ENCODE results near the gene SUN1.
A peak's percentile ranks its signal among the peaks of the same experiment; 100 is the strongest.
"Not testable (repeated sequence)": the region's sequence is repeated elsewhere in the genome, so short reads cannot be mapped to it uniquely, and the experiment has no call there.

The SUN1 gene

DNA sequence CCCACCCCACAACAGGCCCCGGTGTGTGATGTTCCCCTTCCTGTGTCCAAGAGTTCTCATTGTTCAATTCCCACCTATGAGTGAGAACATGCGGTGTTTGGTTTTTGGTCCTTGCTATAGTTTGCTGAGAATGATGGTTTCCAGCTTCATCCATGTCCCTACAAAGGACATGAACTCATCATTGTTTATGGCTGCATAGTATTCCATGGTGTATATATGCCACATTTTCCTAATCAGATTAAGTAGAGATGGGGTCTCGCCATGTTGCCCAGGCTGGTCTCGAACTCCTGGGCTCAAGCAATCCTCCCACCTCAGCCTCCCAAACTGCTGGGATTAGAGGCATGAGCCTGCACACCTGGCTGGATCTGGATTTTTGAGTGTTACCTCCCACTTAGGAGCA is 28.5 kb upstream of the SUN1 start:
- not testable (repeated sequence) for DNase-seq

DNA sequence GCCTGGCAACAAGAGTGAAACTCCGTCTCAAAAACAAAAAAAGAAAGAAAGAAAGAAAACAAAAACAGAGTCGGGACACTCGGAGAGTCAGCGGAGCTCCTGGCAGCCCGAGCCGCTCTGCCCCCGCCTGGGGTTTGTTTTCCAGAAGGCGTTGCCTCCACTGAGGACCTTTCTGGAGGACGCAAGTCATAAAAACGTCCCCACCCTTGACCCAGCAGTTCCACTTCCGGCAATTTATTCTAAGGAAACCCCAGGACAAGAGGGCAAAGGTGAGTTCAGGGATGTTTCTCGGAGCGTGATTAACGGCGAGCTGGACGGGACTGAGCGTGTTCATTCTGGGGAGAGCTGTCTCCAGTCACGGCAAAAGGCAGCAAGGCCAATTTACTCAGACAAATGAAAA is 27.0 kb upstream of the SUN1 start:
- no peak for DNase-seq

DNA sequence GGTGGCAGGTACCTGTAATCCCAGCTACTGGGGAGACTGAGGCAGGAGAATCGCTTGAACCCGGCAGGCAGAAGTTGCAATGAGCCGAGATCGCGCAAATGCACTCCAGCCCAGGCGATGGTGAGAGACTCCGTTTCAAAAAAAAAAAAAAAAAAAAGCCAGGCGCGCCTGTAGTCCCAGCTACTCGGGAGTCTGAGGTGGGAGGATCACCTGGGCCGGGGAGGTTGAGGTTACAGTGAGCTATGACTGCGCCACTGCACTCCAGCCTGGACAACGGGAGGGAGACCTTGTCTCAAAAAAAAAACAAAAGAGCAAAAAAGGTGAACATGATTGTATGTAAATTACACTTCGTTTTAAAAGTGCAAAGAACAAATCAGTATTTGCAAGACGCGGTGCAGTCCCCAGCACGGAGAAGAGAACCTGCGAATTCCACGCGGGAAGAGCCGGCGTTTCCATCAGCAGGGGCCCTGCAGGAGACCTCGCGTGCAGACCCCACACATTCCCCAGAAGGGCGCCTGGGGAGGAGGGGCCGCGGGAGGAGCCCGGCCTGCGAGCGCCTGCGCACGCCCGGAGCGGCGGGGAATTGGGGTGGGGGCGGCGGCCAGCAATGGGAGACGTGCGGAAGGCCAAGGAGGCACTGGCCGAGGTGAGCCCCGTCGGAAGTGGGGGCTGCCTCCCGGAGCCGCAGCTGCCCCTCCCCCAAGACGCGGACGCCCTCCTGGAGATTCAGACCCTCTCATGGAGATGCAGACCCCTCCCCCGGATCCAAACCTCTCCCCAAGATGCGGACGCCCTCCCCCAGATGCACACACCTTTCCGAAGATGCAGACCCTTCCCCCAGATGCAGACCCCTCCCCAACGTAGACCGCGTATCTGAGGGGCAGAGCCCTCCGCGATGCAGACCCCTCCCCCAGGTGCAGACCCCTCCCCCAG is 16.7 kb upstream of the SUN1 start:
- peak; percentile 36 to 75 for DNase-seq

DNA sequence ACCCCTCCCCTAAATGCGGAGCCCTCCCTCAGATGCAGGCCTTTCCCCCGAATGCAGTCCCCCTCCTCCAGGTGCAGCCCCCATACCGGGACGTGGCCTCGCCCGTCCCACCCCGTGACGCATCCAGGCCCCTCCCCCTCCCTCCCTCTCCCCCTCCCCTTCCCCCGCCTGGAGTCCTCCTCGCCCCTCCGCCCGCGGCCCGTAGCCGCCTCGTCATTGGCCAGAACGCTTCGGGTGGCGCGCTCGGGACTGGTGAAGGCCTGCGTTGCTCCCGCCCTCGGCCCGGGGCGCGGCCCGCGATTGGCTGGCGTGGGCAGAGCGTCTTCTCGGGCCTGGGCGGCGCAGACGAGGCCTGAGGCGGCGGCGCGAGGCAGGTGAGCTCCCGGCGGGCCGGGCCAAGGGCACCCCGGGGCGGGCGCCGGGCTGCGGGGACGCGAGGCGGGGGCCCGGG is 16.0 kb upstream of the SUN1 start:
- peak; percentile 94 to 99 for DNase-seq

DNA sequence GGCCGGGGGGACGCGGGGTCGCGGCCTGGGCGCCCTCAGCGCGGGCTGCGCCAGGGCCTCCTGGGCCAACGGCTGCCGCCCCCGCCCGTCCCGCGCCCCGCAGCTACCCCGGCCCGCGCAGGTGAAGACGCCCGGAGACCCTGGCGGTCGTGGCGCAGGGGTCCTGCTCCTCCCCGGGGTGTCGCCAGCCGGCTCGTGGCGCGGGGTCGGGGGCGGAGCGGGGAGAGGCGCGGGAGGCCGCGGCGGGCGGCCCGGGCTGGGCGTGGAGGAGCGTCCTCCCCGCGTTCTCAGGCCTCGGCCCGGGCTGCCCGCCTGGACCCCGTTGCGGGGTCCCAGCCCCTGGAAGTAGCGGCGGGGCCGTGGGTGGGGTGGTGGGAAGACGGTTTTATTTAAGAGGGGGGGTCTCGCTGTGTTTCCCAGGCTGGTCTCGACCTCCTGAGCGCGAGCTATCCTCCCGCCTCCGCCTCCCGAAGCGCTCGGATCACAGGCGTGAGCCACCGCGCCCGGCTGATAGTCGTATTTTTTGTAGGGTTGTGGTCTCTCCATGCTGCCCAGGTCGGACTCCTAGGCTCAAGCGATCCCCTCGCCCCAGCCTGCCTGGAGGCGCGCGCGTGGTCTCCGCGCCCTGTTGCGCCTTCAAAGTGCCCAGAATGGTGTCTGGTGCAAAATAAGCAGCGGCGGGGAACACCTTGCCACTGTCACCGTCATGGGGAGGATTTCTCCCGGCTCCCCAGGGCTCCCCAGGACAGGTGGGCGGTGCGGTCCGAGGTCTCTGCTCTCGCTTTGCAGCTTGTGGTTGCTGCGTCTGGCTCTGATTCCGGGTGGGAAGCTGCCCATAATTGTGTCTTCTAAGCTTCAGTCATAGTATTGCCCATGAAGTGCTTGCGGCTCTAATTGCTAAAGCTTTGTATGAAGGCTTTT is 15.3 kb upstream of the SUN1 start:
- DNase-seq, result peak; percentile 55 to 67

DNA sequence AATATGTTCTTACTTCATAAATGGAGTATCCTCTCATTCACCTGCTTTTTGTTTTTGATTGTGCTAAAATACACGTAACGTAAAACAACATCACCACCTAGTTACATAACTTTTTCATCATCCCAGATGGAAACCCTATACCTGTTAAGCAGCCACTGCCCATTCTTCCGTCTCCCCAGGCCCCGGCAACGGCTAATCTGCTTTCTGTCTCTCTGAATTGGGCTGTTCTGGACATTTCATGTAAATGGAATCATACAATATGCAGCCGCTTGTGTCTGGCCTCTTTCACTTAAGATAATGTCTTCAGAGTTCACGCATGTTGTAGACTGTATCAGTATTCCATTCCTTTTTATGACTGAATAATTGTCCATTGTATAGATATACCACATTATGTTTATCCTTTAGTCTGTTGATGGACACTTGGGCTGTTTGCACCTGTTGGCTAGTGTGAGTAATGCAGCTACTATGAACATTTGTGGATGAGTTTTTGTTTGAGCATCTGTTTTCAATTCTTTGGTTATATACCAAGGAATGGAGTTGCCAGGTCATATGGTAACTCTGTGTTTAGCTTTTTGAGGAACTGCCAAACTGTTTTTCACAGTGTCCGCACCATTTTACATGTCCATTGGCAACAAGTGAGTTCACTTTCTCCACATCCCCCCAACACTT is 14.1 kb upstream of the SUN1 start:
- peak in 1 of 2 experiments; percentile 26 for DNase-seq

DNA sequence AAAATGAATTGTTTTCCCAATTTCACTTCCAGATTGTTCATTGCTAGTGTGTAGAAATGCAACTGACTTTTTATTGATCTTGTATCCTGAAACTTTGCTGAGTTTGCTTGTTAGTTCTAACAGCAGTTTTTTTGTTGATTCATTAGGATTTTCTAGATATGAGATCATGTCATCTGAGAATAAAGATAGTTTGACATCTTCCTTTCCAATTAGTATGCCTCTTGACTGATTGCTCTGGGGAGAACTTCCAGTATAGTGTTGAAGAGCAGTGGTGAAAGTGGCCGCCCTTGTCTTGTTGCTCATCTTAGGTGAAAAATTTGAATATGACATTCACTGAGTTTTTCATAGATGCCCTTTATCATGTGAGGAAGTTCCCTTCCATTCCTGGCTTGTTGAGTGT is 11.9 kb upstream of the SUN1 start:
- no peak for DNase-seq

DNA sequence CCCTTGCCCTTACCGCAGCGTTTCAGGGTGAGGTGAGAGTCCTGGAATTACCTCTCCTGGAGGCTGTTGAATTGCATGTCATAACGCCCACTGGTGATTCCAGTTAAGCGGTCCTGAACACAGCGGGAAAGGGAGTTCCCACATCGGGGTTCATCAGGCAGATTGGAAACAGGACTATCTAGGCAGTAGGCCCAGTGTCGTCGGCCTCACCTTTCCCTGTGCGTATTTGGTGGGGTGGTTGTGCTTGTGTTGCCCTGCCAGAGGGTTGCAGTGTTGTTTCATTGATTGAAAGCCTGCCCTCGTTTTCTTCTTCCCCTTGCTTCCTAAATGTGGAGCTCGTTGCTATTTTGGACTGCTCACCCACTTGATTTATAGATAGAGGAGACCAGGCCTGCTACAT is 10.6 kb upstream of the SUN1 start:
- no peak for DNase-seq

DNA sequence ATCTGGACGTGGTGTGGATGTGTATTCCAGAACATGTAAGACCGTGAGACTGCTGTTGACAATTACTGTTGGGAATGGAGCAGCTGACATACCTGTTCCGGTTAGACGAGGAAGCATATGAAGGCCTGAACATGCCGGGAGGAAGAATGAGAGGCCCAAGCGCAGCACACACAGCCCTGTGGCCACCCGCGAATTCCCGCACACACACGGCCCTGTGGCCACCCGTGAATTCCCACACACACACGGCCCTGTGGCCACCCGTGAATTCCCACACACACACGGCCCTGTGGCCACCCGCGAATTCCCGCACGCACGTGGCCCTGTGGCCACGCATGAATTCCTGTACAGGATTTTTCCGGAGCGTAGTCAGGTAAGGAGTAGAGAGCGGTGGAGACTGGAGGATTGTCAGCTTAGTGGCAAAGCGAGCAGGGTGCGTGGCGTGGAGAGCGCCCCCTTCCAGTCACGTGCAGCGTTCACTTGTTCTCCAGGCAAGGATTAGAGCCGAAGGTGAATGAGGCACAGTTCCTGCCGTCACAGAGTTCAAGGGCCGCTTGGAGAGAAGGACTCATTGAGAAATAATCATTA is 9.5 kb upstream of the SUN1 start:
- no peak for DNase-seq

DNA sequence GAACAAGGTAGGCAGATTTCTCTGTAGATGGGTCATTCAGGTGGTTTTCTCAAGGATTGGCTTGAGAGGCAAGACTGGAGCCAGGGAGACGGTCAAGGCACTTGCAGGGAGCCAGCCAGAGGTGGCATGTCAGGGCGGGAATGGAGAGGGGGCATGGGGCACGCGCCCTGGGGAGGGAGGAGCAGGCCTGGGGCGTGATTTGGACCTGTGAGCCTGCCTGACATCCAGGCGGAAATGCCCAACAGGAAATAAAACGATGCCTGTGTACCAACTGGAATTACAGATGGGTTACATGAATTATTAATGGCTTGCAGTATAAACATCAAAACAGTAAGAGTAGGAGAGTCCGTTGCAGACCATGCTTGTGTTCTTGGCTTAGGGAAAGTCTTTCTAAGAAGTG is 8.6 kb upstream of the SUN1 start:
- DNase-seq, result no peak

DNA sequence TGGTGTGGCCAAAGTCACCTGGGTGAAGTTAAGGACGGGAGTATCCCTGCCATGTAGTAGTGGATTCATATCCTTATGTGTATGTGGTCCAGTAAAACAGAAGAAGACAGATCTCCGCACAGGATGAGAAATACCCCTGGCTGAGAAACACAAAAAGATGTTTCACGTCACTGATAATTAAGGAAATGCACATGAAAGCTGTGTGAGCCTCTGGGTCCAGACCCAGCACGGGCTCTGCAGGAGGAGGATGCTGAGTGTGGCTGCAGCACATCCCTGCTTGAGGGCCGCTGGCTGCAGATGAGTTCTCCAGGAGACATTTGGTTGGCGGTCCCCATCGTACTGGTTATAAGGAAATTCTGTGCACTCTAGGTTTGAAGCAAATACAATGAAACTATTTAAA is 8.2 kb upstream of the SUN1 start:
- no peak for DNase-seq

DNA sequence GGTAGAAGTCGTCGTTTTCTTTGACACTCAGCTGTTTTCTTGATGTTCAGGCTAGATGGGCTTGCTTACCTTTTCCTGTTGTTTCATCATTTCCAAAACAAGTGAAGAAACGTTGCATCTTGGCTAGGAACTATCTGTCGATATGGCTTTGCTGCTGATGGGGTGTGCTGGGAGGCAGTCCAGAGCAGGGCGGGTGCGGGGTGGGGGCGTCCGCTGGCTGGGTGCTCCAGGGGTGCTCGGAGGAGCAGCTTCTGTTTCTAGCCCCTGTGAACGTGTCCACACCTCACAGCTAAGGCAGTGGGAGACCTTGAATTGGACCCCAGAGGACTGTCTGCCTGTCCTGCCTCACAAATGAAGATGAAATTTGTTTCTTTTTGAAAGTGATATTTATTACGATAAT is 7.6 kb upstream of the SUN1 start:
- DNase-seq, result no peak

DNA sequence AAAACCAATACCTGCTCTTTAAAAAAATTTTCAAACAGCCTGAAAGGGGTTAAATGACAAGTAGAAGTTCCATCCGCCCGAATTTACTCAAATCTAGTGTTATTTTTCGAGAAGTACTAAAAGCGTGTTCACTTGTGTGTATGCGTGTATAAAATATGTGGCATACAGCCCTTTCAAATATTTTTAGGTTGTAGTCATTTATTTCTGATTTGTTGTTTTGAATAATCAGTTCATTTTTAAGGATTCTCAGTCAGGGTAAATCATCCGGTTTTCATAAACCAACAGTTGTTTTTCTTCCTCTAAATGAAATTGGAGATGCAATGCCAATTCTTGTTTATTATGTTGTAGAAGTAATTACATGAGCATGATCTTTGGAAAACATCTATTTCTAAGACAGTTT is 6.9 kb upstream of the SUN1 start:
- DNase-seq, result no peak

DNA sequence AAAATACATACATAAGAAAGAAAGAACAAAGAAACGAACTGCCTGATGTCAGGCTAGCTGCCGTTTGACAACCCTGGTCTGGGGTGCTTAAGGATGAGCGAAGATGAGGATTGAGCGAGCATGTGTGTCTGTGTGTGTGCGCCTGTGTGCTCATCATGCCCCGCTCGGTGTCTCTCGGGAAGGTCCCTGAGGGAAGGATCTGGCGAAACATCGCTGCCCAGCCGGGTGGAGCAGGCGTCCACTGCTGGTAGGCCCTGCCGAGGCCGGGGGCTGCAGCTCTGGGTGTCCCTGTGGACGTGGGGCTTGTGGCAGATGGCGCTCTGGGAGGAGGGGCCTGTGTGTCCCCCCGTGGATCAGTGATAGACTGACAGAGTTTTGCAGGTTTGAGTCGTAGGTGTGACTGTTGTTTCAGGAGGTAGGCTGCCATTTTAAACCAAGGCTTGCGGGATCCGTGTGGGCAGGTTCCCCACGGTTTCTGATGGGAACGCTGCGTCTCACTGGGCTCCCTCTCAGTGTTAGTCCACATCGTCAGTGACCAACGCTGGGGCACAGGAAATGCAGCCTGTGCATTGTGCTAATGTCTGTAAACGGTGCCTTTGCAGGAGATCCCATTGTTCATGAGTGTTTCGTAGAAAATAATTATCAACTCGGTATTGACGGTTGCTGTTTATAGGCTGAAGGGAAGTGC is 5.9 kb upstream of the SUN1 start:
- no peak for DNase-seq

DNA sequence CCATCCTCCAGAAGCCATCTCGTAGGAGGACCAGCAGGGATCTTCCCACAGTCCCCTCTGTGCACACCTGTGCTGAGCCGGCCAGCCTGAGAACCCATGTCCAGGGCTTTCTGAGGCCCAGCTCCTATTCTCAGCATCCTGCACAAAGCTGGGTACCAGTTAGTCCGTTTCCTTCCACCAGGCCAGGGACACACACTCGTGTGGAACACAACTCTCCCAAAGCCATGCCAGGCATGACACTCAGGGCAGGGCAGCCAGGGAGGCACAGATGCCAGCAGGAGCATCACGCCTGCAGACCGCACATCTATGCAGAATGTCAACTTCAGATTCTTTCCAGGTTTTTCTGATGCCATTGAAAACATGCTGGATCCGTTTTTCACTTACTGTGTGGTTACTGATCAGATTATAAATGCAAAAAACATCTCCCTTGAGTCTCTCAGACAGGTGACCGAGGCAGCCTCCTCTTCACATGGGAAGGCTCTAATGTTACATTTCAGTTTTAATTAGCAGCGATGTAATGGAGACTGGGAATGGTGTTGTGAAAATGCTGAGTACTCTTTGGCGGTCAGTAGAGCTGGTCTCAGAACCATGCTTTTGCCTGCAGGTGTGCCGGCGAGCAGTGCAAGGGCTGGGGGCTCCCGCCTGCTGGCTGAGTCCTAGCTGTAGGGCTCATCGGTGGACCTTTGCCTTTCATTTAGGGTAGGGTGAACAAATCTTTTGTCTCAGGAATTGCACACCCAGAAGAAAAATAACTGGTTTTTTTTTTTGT is 3.3 kb upstream of the SUN1 start:
- no peak for DNase-seq

DNA sequence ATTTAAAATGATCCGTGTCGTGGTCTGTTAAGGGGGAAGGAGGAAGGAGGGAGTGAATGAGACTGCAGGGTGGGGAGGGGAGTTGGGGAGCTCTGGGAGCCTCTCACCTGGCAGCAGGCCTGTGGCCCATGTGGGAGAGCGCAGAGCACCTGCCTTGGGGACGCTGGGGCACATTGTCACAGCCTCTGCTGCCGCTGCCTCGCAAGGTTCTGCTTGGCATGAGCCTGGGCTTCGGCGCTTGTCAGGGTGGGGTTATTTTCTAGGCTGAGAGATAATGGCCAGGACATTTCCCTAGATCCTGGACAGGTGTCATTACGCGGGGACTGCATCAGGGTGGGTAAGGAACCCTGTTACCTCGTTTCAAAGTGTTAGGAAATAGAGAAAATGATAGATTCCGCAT is 2.2 kb upstream of the SUN1 start:
- DNase-seq, result no peak

DNA sequence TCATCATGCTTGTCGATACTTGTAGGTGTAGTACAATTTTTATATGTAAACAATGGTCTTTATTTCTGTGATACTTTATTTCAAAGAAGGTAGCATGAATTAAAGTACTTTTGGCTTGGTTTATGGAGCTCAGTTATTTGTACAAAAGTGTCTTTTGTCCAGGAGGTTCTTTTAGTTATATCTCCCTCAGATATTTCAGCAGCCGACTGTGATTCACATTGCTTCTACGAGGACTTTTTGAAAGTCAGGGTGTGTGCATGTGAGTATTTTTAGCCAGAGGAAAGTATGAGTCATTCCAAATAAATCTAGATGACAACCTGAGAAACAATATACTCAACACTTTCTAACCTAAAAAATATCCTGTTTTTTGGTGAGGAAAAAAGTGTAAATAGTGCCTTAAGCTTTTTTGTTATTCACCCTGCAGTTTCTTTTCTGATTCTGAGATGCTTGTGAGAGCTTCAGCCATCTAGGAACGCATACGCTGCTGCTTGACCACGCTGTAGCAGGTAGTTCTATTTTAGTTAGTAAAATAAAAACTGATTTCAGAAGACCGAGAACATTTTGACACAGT is 595 bp upstream of the SUN1 start:
- DNase-seq, result no peak

DNA sequence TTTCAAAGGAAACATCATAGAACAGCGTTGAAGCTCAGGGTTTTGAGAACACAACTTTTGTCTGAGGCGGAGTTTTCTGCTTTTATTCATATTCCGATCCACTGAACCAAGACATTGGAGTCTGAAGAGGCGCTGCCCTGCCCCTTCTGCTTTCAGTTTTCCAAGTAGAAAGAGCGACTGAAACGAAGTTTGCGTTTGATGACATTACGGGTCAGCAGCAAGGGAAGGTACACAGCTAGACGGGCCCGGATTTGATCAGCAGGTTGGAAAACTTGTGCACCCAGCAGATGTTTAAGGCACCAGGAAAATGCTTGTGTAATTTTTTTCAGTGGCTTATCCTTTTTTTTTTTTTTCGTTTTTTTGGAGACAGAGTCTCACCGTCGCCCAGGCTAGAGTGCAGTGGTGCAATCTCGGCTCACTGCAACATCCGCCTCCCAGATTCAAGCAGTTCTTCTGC is 720 bp downstream of the SUN1 start:
- no peak for DNase-seq

DNA sequence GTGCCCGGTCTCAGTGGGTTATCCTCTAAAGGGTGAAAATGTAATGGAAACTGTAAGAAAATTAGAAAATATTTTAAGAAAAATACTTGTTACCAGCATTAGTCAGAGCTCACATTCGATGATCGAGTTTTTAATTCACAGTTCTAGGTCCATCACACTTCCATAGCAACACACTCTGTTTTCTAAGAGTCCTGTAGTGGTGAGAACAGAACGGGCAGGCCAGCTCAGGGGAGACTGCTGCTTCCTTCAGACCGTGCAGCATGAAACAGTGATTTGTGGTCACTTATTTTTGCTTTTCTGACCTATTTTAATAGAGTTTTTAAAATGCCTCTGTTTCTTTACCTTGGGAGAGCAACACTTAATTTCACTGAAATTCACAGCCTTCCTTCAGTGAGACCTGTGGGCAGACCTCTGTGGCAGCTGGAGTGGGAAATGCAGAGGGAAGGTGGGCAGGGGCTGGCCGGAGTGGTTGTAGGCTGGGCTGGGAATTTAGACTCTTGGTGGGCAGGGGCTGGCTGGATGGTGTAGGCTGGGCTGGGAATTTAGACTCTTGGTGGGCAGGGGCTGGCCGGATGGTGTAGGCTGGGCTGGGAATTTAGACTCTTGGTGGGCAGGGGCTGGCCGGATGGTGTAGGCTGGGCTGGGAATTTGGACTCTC is 1.5 kb downstream of the SUN1 start:
- DNase-seq, result no peak

DNA sequence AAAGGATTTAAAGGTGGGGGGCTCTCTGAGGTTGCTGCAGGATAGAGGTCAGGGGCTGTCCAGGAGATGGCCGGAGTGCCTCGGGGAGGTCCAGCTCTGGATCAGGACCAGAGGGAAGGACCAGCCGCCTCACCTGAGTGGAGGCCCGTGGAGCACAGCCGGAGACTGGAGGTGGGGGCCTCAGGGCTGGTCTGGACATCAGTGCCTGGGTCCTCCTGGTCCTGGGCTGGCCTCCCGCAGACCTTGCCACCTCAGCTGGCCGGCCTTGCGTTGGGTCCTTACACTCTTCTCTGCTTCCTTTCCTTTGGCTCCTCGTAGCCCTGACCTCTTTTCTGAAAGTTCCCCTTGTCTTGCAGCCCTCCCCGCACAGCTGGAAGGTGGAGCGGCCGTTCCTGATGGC is 2.0 kb downstream of the SUN1 start:
- no peak for DNase-seq

Data from NCI-H526 (cell line).